Measurements from ENCODE around the gene MSL3B.

Gene MSL3B

DNA sequence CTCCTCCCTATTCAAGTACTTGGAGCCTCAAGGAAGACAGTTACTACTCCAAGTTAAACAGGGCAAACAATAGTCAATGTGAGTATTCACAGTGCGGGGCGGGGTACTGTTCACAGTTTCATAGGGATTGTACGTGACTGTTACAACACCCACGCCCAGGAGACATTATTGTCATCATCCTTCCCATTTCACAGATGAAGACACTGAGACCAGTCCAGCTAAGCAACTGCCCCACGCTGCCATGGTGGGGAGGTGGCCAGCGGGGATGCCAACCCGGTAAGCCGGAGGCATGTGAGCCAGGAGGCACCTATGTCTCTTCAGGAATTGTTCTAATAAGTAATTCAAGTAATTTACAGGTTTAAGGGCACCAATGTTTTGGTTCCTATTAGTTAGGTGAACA lies 14.8 kb downstream of the MSL3B start:
- peak overlapping the region in 1 of 2 donors; percentile 72 for H3K4me3 ChIP-seq
- no peaks in the 10 kb centered on the region for H3K27me3 ChIP-seq
- H3K27ac ChIP-seq: no peak overlapping the region
- no peaks in the 10 kb centered on the region for H3K36me3 ChIP-seq
- intact Hi-C loops (cut with DNase I): no loop called here
- no peaks in the 10 kb centered on the region for H3K9me3 ChIP-seq
- TF ChIP-seq, protein P1, sequence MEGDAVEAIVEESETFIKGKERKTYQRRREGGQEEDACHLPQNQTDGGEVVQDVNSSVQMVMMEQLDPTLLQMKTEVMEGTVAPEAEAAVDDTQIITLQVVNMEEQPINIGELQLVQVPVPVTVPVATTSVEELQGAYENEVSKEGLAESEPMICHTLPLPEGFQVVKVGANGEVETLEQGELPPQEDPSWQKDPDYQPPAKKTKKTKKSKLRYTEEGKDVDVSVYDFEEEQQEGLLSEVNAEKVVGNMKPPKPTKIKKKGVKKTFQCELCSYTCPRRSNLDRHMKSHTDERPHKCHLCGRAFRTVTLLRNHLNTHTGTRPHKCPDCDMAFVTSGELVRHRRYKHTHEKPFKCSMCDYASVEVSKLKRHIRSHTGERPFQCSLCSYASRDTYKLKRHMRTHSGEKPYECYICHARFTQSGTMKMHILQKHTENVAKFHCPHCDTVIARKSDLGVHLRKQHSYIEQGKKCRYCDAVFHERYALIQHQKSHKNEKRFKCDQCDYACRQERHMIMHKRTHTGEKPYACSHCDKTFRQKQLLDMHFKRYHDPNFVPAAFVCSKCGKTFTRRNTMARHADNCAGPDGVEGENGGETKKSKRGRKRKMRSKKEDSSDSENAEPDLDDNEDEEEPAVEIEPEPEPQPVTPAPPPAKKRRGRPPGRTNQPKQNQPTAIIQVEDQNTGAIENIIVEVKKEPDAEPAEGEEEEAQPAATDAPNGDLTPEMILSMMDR (IDR thresholded peaks at IDR 0.05): no peak
- H3K4me1 ChIP-seq: peaks cover 0 to 7% of the 10 kb centered on the region in 2 donors
- DNase-seq (ENCODE audit: low spot score in 2 of 2): no peak

DNA sequence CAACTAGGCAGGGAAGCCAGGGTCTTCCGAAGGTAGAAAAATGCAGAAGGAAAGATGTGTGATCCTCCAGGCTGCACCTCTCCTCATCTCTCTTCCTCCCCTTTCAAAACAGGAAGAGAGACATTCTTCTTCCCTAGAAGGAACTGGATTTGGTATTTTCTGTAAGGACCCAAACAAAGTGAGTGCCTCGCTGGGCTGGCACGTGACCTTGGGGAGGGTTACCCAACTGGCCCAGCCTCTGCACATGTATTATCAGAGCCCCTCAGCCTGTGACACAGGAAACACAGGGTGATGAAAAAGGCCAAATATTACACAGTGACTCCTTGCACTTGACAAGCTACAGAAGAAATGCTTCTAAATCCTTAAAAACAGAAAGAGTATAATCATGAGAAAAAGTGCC lies 16.1 kb downstream of the MSL3B start:
- H3K9me3 ChIP-seq: no peaks in the 10 kb centered on the region
- no peak for DNase-seq (ENCODE audit: low spot score in 2 of 2)
- H3K27me3 ChIP-seq: no peaks in the 10 kb centered on the region
- H3K27ac ChIP-seq: no peak overlapping the region
- H3K36me3 ChIP-seq: no peaks in the 10 kb centered on the region
- H3K4me1 ChIP-seq: peaks cover 0 to 7% of the 10 kb centered on the region in 2 donors
- TF ChIP-seq, protein P1 (IDR thresholded peaks at IDR 0.05): no peak
- intact Hi-C loops (cut with DNase I): no loop called here
- no peak overlapping the region for H3K4me3 ChIP-seq

DNA sequence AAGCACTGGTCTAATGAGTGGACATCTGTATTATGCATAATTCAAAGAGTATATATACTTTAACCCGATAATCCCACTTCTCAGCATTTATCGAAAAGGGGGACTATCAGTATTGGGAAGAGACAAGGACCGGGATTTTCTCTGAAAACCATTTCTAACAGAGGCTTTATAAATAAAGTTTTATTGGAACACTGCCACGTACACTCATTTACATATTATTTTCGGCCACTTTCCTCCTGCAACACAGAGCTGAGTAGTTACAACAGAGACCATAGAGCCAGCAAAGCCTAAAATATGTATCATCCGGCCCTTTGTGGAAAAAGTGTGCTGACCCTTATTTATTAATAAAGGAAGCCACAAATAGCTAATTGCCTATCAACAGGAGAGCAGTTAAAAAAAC lies 17.0 kb downstream of the MSL3B start:
- DNase-seq (ENCODE audit: low spot score in 2 of 2): no peak
- Histone ChIP-seq H3K9me3 (no peaks in the 10 kb centered on the region), H3K4me1 (peaks cover 0 to 7% of the 10 kb centered on the region in 2 donors), H3K36me3 (no peaks in the 10 kb centered on the region), H3K27me3 (no peaks in the 10 kb centered on the region), H3K27ac (no peak overlapping the region), H3K4me3 (no peak overlapping the region)
- TF ChIP-seq, protein P1 (IDR thresholded peaks at IDR 0.05): no peak
- intact Hi-C loops (cut with DNase I): no loop called here

DNA sequence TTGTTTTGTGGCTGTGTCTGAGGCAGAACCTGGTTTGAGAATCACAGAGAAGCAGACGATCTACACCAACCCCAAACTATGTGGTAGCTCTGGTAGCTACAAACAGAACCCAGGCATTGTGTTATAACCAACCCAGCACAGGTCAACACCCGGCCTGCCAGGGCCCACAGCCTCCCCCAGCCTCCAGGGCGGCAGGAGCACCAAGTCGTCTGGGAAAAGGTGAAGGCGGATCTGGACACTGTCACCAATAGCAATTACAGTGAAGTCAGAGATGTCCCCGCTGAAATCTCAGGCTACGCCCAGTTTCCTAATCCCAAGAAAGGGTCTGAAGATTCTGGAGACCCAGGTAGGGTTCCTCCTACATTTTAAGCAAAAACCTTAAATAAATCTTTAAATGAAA lies 17.4 kb downstream of the MSL3B start:
- intact Hi-C loops (cut with DNase I): no loop called here
- DNase-seq (ENCODE audit: low spot score in 2 of 2): no peak

DNA sequence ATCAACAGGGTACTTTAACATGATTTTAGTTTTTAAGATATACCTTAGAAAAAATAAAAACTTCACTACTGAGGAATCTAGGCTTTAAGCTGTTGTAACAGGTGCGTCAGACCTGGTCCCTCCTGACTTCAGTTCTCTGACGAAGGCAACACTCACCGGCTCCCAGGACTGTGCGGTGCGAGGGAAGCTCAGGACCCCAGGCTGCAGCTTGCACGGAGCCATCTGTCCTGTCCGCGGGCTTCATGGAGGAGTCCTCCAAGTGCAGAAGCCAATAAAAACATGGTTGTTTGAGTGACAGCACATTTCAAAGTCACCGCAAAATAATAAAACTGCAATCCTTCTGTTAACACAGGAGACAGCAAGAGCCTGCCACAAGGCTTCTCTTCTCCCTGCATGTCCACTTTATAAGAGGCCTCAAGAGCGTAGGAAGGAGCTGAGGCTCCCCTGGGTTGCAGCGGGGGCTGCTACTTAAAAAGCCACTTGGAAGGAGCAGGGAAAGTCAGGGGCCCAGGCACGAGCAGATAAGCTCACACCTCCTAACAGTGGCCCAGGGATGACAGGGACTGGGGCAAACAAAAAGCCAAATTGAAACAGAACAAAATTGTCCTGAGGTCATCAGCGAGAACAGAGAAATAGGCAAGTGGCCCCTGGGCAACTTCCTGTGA lies 18.4 kb downstream of the MSL3B start:
- intact Hi-C loops (cut with DNase I): no loop called here
- DNase-seq (ENCODE audit: low spot score in 2 of 2): no peak
- H3K4me3 ChIP-seq: no peak overlapping the region

More for the DNA sequence above, 17.4 kb downstream of the MSL3B start:
- Histone ChIP-seq H3K27me3 (no peaks in the 10 kb centered on the region), H3K36me3 (no peaks in the 10 kb centered on the region), H3K27ac (no peak overlapping the region), H3K4me3 (no peak overlapping the region), H3K4me1 (peaks cover 0 to 7% of the 10 kb centered on the region in 2 donors), H3K9me3 (no peaks in the 10 kb centered on the region)
- TF ChIP-seq, protein P1 (IDR thresholded peaks at IDR 0.05): no peak

More for the DNA sequence above, 18.4 kb downstream of the MSL3B start:
- H3K4me1 ChIP-seq: peaks cover 0 to 7% of the 10 kb centered on the region in 2 donors
- TF ChIP-seq, protein P1 (IDR thresholded peaks at IDR 0.05): no peak
- no peaks in the 10 kb centered on the region for H3K27me3 ChIP-seq
- no peaks in the 10 kb centered on the region for H3K36me3 ChIP-seq
- H3K9me3 ChIP-seq: no peaks in the 10 kb centered on the region
- H3K27ac ChIP-seq: no peak overlapping the region

Measured in ascending aorta (tissue), 2 donors.